NCI-H1694 (cell line): ENCODE measurements around the gene ARMC12.

Experiments
- DNase-seq: peaks from one replicate; lab custom pipeline; 2025; lab: John Stamatoyannopoulos, UW

The ARMC12 gene

GRCh38 chr6:35735452-35735851 lies 1.4 kb upstream of the ARMC12 start:
- DNase-seq, result no peak

- DNase-seq, result peak; percentile 60
Observed at GRCh38 chr6:35736253-35736894, 458 bp upstream of the ARMC12 start.

- DNase-seq, result peak; percentile 83
Observed at GRCh38 chr6:35737413-35738211, 780 bp downstream of the ARMC12 start.

- no peak for DNase-seq
Observed at GRCh38 chr6:35739645-35740524, 3.1 kb downstream of the ARMC12 start.

GRCh38 chr6:35742842-35743241 lies 6.0 kb downstream of the ARMC12 start:
- no peak for DNase-seq

- DNase-seq, result no peak
Observed at GRCh38 chr6:35745509-35745908, 8.7 kb downstream of the ARMC12 start.

GRCh38 chr6:35746516-35746915 lies 9.7 kb downstream of the ARMC12 start:
- DNase-seq, result no peak

- DNase-seq, result no peak
Observed at GRCh38 chr6:35747877-35748276, 11.0 kb downstream of the ARMC12 start.

GRCh38 chr6:35750557-35750956 lies 13.7 kb downstream of the ARMC12 start:
- no peak for DNase-seq

- no peak for DNase-seq
Observed at GRCh38 chr6:35751594-35751993, 14.8 kb downstream of the ARMC12 start.

- DNase-seq, result no peak
Observed at GRCh38 chr6:35752330-35752729, 15.5 kb downstream of the ARMC12 start.

GRCh38 chr6:35754452-35755277 lies 17.8 kb downstream of the ARMC12 start:
- DNase-seq, result no peak

GRCh38 chr6:35755278-35755924 lies 18.6 kb downstream of the ARMC12 start:
- no peak for DNase-seq

GRCh38 chr6:35757456-35758123 lies 20.8 kb downstream of the ARMC12 start:
- DNase-seq, result no peak

- DNase-seq, result no peak
Observed at GRCh38 chr6:35759426-35759825, 22.6 kb downstream of the ARMC12 start.

GRCh38 chr6:35765739-35766138 lies 28.9 kb downstream of the ARMC12 start:
- DNase-seq, result no peak

GRCh38 chr6:35769211-35769610 lies 32.4 kb downstream of the ARMC12 start:
- DNase-seq, result no peak

- DNase-seq, result no peak
Observed at GRCh38 chr6:35771343-35771627, 34.5 kb downstream of the ARMC12 start.

GRCh38 chr6:35774116-35774794 lies 37.4 kb downstream of the ARMC12 start:
- DNase-seq, result no peak

- DNase-seq, result no peak
Observed at GRCh38 chr6:35775031-35775430, 38.2 kb downstream of the ARMC12 start.
